Left ventricle myocardium inferior (tissue), 1 donor: ENCODE results near the gene MAPKBP1. TPM values are rescaled to one million over a fixed set of nuclear protein-coding genes. Genes with fewer than 3 reads are reported as not detected.

Experiments
- DNase-seq: peaks from one replicate; pipeline ENCODE4 v3.0.0-alpha.2; 2020
- H3K27ac ChIP-seq: fragments of 200-600 bp; replicated peaks from 2 replicates; pipeline ENCODE4 v1.8.0; 2021
- H3K27me3 ChIP-seq: fragments of 200-600 bp; 2 replicates; pipeline ENCODE4 v1.8.0; 2021; ENCODE audit warnings: low read depth
- H3K36me3 ChIP-seq: fragments of 200-600 bp; 2 replicates; pipeline ENCODE4 v1.8.0; 2021
- H3K4me1 ChIP-seq: fragments of 200-600 bp; 2 replicates; pipeline ENCODE4 v1.8.0; 2021
- H3K4me3 ChIP-seq: fragments of 200-600 bp; 2 replicates; pipeline ENCODE4 v1.8.0; 2021; ENCODE audit warnings: mild to moderate bottlenecking, moderate library complexity
- H3K9me3 ChIP-seq: fragments of 200-600 bp; replicated peaks from 2 replicates; pipeline ENCODE4 v1.8.0; 2021
- CTCF ChIP-seq: fragments of 200-600 bp; IDR thresholded peaks from 2 replicates; pipeline ENCODE4 v1.8.0; 2021; ENCODE audit warnings: antibody characterized with exemption, mild to moderate bottlenecking, borderline replicate concordance
- intact Hi-C: fragments of 100-400 bp; cut with micrococcal nuclease; formaldehyde crosslinking; loops from one replicate; pipeline ENCODE4 v1.11.0; 2022
- total RNA-seq: library from RNA; stranded (reverse); fragmentation: NEBNext Ultra II Directional; extraction: Animal tissue kit (Norgen Biotek cat#: 25700); gene quantifications from one replicate; pipeline ENCODE4 v1.2.1, GENCODE V29; 2021
- donor health status: DM: no; HTN: yes; CAD: no; lungs with severe emphysema.

Gene MAPKBP1
- total RNA-seq, 1 donor from 2014 or later = 13.6 TPM

- TF ChIP-seq CTCF = no peak
- Histone ChIP-seq H3K36me3 (peaks cover 64% of the 10 kb centered on the region), H3K4me1 (peaks cover 13% of the 10 kb centered on the region), H3K4me3 (no peak overlapping the region), H3K27me3 (no peaks in the 10 kb centered on the region), H3K9me3 (no peaks in the 10 kb centered on the region), H3K27ac (no peak overlapping the region)
- intact Hi-C loops = no loop called here
- DNase-seq = no peak
Observed at GRCh38 chr15:41841131-41841530, 66.8 kb downstream of the MAPKBP1 start.

DNA sequence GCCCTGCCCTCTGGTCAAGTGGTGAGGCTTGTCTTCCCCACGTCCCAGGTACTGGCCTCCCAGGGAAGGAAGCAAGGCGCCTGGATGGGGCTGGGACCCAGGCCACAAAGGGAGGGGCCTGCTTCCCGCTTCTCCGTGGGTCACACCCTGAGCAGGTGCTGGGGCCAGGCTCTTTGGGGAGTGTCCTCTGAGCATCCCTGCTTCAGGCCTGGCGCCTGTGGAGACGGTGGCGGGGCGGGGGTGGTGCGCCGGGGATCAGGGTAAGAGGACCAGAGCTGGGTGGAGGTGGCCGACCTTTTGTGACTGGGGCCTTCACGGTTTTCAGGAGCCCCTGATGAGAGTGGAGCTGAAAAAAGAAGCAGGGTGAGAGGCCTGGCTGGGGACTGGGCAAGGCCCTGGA lies 67.9 kb downstream of the MAPKBP1 start:
- H3K9me3 ChIP-seq = no peaks in the 10 kb centered on the region
- no peaks in the 10 kb centered on the region for H3K27me3 ChIP-seq
- H3K4me1 ChIP-seq = peaks cover 12% of the 10 kb centered on the region
- H3K27ac ChIP-seq = no peak overlapping the region
- no peak for DNase-seq
- no peak for TF ChIP-seq CTCF
- H3K36me3 ChIP-seq = peaks cover 65% of the 10 kb centered on the region
- H3K4me3 ChIP-seq = no peak overlapping the region
- intact Hi-C loops = no loop called here

DNA sequence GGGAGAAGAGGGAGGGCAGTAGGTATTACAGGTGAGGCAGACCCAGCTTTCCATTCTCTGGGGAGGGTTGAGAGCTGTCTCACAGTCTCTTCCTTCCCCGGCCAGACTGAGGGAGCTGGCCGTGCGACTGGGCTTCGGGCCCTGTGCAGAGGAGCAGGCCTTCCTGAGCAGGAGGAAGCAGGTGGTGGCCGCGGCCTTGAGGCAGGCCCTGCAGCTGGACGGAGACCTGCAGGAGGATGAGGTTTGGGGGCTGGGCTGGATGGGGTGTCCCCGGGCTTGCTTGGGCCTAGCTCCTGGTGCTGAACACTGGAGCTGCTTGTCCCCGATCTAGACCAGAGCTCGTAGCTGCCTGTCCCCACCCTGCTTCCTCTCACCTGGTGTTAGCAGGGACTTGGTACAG lies 69.3 kb downstream of the MAPKBP1 start:
- Histone ChIP-seq H3K27me3 (no peaks in the 10 kb centered on the region), H3K4me3 (no peak overlapping the region), H3K9me3 (no peaks in the 10 kb centered on the region), H3K36me3 (peaks cover 77% of the 10 kb centered on the region), H3K4me1 (peaks cover 8% of the 10 kb centered on the region), H3K27ac (no peak overlapping the region)
- intact Hi-C loops = no loop called here
- no peak for TF ChIP-seq CTCF
- no peak for DNase-seq

DNA sequence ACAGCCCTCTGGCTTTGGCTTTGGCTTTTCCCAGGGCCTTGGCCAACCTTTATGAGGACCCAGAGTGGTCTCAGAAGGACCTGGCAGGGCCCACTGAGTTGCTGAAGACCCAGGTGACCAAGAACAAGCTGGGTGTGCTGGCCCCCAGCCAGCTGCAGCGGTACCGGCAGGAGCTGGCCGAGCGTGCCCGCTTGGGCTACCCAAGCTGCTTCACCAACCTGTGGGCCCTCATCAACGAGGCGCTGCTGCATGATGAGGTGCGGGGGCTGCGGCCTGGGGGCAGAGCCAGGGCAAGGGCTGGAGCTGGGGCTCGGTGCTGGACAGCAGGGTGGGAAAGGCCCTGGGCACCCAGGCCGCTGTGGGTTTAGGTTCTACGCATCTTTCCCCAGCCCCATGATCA lies 70.5 kb downstream of the MAPKBP1 start:
- intact Hi-C loops = no loop called here
- Histone ChIP-seq H3K27me3 (no peaks in the 10 kb centered on the region), H3K36me3 (peaks cover 81% of the 10 kb centered on the region), H3K9me3 (no peaks in the 10 kb centered on the region), H3K27ac (no peak overlapping the region), H3K4me1 (no peaks in the 10 kb centered on the region), H3K4me3 (no peak overlapping the region)
- no peak for TF ChIP-seq CTCF
- DNase-seq = no peak

DNA sequence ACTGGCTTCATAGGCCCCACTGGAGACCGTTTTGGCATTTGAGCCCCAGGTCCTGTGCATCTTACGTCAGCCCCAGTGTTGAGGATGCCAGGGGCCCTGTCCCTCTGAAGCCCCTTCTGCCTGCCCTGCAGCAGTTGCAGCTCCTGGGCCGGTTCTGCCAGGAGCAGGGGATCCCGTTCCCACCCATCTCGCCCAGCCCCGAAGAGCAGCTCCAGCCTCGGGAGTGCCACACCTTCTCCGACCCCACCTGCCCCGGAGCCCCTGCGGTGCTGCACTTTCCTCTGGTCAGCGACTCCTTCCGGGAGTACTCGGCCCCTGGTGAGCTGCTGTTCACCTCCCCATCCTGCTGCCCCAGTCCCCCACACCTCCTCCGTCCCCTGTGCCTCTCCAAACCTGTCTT lies 72.9 kb downstream of the MAPKBP1 start:
- DNase-seq = no peak
- TF ChIP-seq CTCF = no peak
- H3K36me3 ChIP-seq = peaks cover 58% of the 10 kb centered on the region
- no peak overlapping the region for H3K27ac ChIP-seq
- intact Hi-C loops = no loop called here
- H3K27me3 ChIP-seq = no peaks in the 10 kb centered on the region
- no peaks in the 10 kb centered on the region for H3K9me3 ChIP-seq
- H3K4me3 ChIP-seq = no peak overlapping the region
- H3K4me1 ChIP-seq = no peaks in the 10 kb centered on the region

DNA sequence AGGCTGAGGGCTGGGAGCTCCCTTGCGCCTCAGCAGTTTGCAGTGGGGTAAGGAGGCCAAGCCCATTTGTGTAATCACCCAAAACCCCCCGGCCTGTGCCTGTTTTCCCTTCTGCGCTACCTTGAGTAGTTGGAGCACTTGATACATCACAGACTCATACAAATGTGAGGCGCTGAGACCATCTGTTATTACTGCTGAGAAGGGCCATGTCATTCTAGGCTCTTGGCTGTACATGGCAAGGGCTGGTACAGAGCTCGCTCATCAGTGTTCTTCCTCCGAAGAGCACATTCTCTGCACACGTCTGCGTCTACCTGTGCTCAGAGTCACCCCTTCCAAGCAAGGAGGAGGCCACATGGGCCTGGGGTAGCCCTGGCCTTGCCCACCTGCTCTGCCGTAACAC lies 73.7 kb downstream of the MAPKBP1 start:
- TF ChIP-seq CTCF = no peak
- no peak for DNase-seq
- no peak overlapping the region for H3K4me3 ChIP-seq
- H3K9me3 ChIP-seq = no peaks in the 10 kb centered on the region
- no peak overlapping the region for H3K27ac ChIP-seq
- intact Hi-C loops = no loop called here
- peaks cover 4% of the 10 kb centered on the region for H3K27me3 ChIP-seq
- H3K4me1 ChIP-seq = no peaks in the 10 kb centered on the region
- H3K36me3 ChIP-seq = peaks cover 57% of the 10 kb centered on the region
